ENCODE results near the gene AFF3. TPM values are rescaled to one million over a fixed set of nuclear protein-coding genes. Genes with fewer than 3 reads are reported as not detected.

AFF3 gene
- total RNA-seq, 1 experiment from 2014 or later: 0.61 TPM

DNA sequence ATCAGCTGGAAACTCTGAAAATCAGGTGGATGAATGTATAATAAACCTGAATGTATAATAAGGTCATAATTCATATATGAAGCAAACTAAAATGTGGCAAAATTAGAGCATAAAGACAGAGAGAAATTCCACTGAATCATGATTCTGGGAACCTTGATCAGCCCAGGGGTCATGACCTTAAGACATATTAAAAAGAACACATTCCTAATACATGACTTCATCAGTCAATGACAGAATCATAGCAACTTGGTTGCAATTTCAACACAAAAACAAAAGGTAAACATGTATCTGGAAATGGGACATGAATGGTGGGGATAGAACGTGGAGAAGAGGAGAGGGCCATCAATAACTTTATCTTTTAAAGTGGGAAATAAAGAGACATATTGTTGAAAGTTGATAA, 17.6 kb downstream of the AFF3 start:
- Histone ChIP-seq H4K20me1 (ENCODE audit: insufficient read depth) (no peaks in the 10 kb centered on the region), H2AFZ (ENCODE audit: low read depth, low read length, poor library complexity, severe bottlenecking) (no peak overlapping the region), H3K79me2 (ENCODE audit: insufficient read depth, low read length) (no peaks in the 10 kb centered on the region), H3K36me3 (ENCODE audit: control insufficient read depth in 1 of 2, insufficient read depth in 2 of 2, low read length in 2 of 2) (no peaks in the 10 kb centered on the region), H3K4me2 (ENCODE audit: low read length) (no peak overlapping the region), H3K9ac (ENCODE audit: low read length) (no peak overlapping the region), H3K9me2 (ENCODE audit: insufficient read depth) (no peaks in the 10 kb centered on the region), H3K27me3 (ENCODE audit: insufficient read depth, low read length) (no peaks in the 10 kb centered on the region), H3K4me3 (replicated peaks in 1 of 2; ENCODE audit: low read depth in 1 of 2, low read length in 2 of 2) (no peak overlapping the region), H3K9me3 (ENCODE audit: control insufficient read depth in 1 of 2, insufficient read depth in 1 of 2, low read depth in 1 of 2, low read length in 2 of 2) (no peaks in the 10 kb centered on the region), H3K4me1 (ENCODE audit: control insufficient read depth in 1 of 2, insufficient read depth in 2 of 2, low read length in 2 of 2) (peaks cover 0 to 6% of the 10 kb centered on the region in 2 experiments; a peak in 2 of 4 replicates), H3K27ac (ENCODE audit: low read depth, low read length) (no peak overlapping the region)
- RAD21 ChIA-PET (ENCODE audit: low non-redundant PET in 1 of 2, low total read pairs in 2 of 2, uncharacterized antibody in 2 of 2, unreplicated experiment in 2 of 2): no interaction called here
- TF ChIP-seq EZH2phosphoT487 (IDR thresholded peaks at IDR 0.05; ENCODE audit: borderline replicate concordance) (no peak), TCF7L2 (IDR thresholded peaks at IDR 0.05; ENCODE audit: borderline replicate concordance, extremely low read depth, insufficient read depth, insufficient read length) (no peak), ELF1 (IDR thresholded peaks at IDR 0.05; ENCODE audit: borderline replicate concordance, low read depth) (no peak), ATF3 (IDR thresholded peaks at IDR 0.05) (no peak), SP1 (IDR thresholded peaks at IDR 0.05; ENCODE audit: low read depth) (no peak), MAX (IDR thresholded peaks at IDR 0.05) (no peak), EZH2 (IDR thresholded peaks at IDR 0.05) (no peak), RAD21 (IDR thresholded peaks at IDR 0.05; ENCODE audit: low read depth) (no peak), REST (IDR thresholded peaks at IDR 0.05; ENCODE audit: low read depth) (no peak), CEBPB (IDR thresholded peaks at IDR 0.05; ENCODE audit: low read depth) (no peak), ZNF274 (IDR thresholded peaks at IDR 0.05; ENCODE audit: low read depth, low read length) (no peak), JUND (IDR thresholded peaks at IDR 0.05) (no peak), POLR2A (IDR thresholded peaks at IDR 0.05; ENCODE audit: borderline replicate concordance, extremely low read depth, insufficient read depth, insufficient read length) (no peak), SRF (IDR thresholded peaks at IDR 0.05; ENCODE audit: low read depth) (no peak)
- TF ChIP-seq, protein P1, sequence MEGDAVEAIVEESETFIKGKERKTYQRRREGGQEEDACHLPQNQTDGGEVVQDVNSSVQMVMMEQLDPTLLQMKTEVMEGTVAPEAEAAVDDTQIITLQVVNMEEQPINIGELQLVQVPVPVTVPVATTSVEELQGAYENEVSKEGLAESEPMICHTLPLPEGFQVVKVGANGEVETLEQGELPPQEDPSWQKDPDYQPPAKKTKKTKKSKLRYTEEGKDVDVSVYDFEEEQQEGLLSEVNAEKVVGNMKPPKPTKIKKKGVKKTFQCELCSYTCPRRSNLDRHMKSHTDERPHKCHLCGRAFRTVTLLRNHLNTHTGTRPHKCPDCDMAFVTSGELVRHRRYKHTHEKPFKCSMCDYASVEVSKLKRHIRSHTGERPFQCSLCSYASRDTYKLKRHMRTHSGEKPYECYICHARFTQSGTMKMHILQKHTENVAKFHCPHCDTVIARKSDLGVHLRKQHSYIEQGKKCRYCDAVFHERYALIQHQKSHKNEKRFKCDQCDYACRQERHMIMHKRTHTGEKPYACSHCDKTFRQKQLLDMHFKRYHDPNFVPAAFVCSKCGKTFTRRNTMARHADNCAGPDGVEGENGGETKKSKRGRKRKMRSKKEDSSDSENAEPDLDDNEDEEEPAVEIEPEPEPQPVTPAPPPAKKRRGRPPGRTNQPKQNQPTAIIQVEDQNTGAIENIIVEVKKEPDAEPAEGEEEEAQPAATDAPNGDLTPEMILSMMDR (IDR thresholded peaks at IDR 0.05 in 2 of 3, conservative IDR thresholded peaks at IDR 0.05 in 1 of 3; ENCODE audit: borderline replicate concordance in 1 of 3, insufficient read depth in 1 of 3, low read depth in 2 of 3, low read length in 2 of 3): no peak
- ATAC-seq (no peak), DNase-seq (ENCODE audit: low read depth, low spot score) (no peak)
- no TSS peak for BruUV-seq (replicated peaks)
- CTCF ChIA-PET: no interaction called here
- intact Hi-C loops (cut with micrococcal nuclease): no loop called here
- POLR2A ChIA-PET: no interaction called here

Data from HCT116 (cell line).